ENCODE data around the gene ATP1B3.

DNA sequence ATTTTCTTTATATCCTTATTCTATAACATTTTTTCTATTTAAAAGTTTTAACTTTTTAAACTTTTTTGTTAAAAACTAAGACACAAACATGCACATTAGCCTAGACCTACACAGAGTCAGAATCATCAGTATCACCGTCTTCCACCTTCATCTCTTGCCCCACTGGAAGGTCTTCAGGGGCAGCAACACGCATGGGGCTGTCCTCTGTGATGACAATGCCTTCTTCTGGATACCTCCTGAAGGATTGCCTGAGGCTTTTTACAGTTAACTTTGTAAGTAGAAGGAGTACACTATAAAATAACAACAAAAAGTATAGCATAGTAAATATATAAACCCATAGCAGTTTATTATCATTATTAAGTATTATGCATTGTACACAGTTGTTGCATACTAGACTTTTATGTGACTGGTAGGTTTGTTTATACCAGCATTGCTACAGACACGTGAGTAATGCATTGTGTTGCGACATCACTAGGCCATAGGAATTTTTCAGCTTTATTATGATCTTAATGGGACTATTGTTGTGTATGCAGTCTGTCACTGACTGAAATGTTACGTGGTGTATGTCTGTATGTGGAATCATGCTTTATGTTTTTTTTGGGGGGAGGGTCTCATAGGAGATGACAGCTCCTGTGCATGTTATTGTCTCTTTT, 18.2 kb downstream of the ATP1B3 start:
- TF ChIP-seq, protein P1, sequence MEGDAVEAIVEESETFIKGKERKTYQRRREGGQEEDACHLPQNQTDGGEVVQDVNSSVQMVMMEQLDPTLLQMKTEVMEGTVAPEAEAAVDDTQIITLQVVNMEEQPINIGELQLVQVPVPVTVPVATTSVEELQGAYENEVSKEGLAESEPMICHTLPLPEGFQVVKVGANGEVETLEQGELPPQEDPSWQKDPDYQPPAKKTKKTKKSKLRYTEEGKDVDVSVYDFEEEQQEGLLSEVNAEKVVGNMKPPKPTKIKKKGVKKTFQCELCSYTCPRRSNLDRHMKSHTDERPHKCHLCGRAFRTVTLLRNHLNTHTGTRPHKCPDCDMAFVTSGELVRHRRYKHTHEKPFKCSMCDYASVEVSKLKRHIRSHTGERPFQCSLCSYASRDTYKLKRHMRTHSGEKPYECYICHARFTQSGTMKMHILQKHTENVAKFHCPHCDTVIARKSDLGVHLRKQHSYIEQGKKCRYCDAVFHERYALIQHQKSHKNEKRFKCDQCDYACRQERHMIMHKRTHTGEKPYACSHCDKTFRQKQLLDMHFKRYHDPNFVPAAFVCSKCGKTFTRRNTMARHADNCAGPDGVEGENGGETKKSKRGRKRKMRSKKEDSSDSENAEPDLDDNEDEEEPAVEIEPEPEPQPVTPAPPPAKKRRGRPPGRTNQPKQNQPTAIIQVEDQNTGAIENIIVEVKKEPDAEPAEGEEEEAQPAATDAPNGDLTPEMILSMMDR (conservative IDR thresholded peaks at IDR 0.05 in 1 of 2, IDR thresholded peaks at IDR 0.05 in 1 of 2; ENCODE audit: extremely low read depth in 1 of 2, insufficient read depth in 1 of 2, low read depth in 1 of 2, low read length in 2 of 2): no peak
- TF ChIP-seq EZH2 (IDR thresholded peaks at IDR 0.05; ENCODE audit: borderline replicate concordance, low read length): no peak
